ENCODE data around the gene CALD1.

Gene CALD1

GRCh38 chr7:134737566-134738345 is 41.7 kb upstream of the CALD1 start (continued):
- TF ChIP-seq ZNF132 (tag by site-specific recombination; IDR thresholded peaks at IDR 0.05; ENCODE audit: borderline replicate concordance) (no peak), ZNF398 (tag by site-specific recombination; IDR thresholded peaks at IDR 0.05) (no peak), ZIC2 (tag by site-specific recombination; IDR thresholded peaks at IDR 0.05) (no peak), HOXC10 (CRISPR knock-in tag; IDR thresholded peaks at IDR 0.05) (no peak), ZNF785 (tag by site-specific recombination; IDR thresholded peaks at IDR 0.05) (no peak), GLIS1 (tag by site-specific recombination; IDR thresholded peaks at IDR 0.05) (no peak), YY1 (tag by site-specific recombination; IDR thresholded peaks at IDR 0.05) (no peak), ZNF354C (tag by site-specific recombination; IDR thresholded peaks at IDR 0.05; ENCODE audit: borderline replicate concordance, low read depth) (no peak)
- TF ChIP-seq, protein P1, sequence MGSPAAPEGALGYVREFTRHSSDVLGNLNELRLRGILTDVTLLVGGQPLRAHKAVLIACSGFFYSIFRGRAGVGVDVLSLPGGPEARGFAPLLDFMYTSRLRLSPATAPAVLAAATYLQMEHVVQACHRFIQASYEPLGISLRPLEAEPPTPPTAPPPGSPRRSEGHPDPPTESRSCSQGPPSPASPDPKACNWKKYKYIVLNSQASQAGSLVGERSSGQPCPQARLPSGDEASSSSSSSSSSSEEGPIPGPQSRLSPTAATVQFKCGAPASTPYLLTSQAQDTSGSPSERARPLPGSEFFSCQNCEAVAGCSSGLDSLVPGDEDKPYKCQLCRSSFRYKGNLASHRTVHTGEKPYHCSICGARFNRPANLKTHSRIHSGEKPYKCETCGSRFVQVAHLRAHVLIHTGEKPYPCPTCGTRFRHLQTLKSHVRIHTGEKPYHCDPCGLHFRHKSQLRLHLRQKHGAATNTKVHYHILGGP (tag by site-specific recombination; IDR thresholded peaks at IDR 0.05), result no peak

GRCh38 chr7:134739362-134739761 is 40.1 kb upstream of the CALD1 start:
- Histone ChIP-seq H3K4me3 (ENCODE audit: low read depth, low read length) (no peak overlapping the region), H3K27ac (ENCODE audit: extremely low read depth, low read depth, low read length) (no peak overlapping the region), H3K9me3 (ENCODE audit: control insufficient read depth, insufficient read depth, low read depth, low read length) (no peaks in the 10 kb centered on the region), H3K4me1 (ENCODE audit: control insufficient read depth, insufficient read depth, low read length) (no peaks in the 10 kb centered on the region), H3K36me3 (ENCODE audit: control insufficient read depth in 2 of 2, insufficient read depth in 1 of 2, low read length in 2 of 2) (no peaks in the 10 kb centered on the region)
- ChIA-PET POLR2A (no interaction called here), CTCF (interaction anchor here (2.4 kb wide), 1 partner anchor 15 kb away, joined by 8 read pairs; no protein-coding TSS in a partner anchor)
- TF ChIP-seq, protein P2, sequence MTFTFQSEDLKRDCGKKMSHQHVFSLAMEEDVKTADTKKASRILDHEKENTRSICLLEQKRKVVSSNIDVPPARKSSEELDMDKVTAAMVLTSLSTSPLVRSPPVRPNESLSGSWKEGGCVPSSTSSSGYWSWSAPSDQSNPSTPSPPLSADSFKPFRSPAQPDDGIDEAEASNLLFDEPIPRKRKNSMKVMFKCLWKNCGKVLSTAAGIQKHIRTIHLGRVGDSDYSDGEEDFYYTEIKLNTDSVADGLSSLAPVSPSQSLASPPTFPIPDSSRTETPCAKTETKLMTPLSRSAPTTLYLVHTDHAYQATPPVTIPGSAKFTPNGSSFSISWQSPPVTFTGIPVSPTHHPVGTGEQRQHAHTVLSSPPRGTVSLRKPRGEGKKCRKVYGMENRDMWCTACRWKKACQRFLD (tag by site-specific recombination; IDR thresholded peaks at IDR 0.05), result no peak
- TF ChIP-seq ZNF560 (tag by site-specific recombination; IDR thresholded peaks at IDR 0.05; ENCODE audit: borderline replicate concordance) (no peak), PRDM2 (tag by site-specific recombination; IDR thresholded peaks at IDR 0.05; ENCODE audit: borderline replicate concordance) (no peak), ZNF148 (tag by site-specific recombination; IDR thresholded peaks at IDR 0.05; ENCODE audit: borderline replicate concordance) (no peak), KLF7 (tag by site-specific recombination; IDR thresholded peaks at IDR 0.05; ENCODE audit: borderline replicate concordance) (no peak), ZNF701 (tag by site-specific recombination; IDR thresholded peaks at IDR 0.05) (no peak), ZNF48 (tag by site-specific recombination; IDR thresholded peaks at IDR 0.05) (no peak), MEIS1 (CRISPR knock-in tag; IDR thresholded peaks at IDR 0.05; ENCODE audit: borderline replicate concordance) (no peak), ZNF548 (tag by site-specific recombination; IDR thresholded peaks at IDR 0.05) (no peak), ZFP37 (tag by site-specific recombination; IDR thresholded peaks at IDR 0.05) (no peak)
- TF ChIP-seq, protein P3, sequence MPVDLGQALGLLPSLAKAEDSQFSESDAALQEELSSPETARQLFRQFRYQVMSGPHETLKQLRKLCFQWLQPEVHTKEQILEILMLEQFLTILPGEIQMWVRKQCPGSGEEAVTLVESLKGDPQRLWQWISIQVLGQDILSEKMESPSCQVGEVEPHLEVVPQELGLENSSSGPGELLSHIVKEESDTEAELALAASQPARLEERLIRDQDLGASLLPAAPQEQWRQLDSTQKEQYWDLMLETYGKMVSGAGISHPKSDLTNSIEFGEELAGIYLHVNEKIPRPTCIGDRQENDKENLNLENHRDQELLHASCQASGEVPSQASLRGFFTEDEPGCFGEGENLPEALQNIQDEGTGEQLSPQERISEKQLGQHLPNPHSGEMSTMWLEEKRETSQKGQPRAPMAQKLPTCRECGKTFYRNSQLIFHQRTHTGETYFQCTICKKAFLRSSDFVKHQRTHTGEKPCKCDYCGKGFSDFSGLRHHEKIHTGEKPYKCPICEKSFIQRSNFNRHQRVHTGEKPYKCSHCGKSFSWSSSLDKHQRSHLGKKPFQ (tag by site-specific recombination; IDR thresholded peaks at IDR 0.05), result no peak

Data from HEK293 (cell line).